ENCODE measurements around the gene SBNO1.

DNA sequence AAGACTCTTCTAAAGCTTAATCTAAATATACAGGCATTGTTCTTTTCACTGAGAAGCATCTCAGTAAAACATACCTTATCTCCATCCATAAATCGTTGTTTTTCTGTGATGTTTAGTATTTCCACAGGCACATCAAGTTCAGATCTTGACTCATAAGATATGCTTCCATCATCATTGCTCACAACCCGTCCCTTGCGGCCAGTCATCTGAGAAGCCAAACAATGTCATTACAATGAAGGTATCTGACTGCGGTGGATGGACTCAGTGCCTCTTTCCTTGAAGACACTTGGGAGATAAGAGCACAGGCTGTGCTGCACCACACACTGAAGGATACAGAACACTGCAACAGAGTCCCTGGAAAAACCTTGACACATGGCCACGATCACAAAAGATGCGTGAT is 44.8 kb downstream of the SBNO1 start:
- TF ChIP-seq, protein P1, sequence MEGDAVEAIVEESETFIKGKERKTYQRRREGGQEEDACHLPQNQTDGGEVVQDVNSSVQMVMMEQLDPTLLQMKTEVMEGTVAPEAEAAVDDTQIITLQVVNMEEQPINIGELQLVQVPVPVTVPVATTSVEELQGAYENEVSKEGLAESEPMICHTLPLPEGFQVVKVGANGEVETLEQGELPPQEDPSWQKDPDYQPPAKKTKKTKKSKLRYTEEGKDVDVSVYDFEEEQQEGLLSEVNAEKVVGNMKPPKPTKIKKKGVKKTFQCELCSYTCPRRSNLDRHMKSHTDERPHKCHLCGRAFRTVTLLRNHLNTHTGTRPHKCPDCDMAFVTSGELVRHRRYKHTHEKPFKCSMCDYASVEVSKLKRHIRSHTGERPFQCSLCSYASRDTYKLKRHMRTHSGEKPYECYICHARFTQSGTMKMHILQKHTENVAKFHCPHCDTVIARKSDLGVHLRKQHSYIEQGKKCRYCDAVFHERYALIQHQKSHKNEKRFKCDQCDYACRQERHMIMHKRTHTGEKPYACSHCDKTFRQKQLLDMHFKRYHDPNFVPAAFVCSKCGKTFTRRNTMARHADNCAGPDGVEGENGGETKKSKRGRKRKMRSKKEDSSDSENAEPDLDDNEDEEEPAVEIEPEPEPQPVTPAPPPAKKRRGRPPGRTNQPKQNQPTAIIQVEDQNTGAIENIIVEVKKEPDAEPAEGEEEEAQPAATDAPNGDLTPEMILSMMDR (IDR thresholded peaks at IDR 0.05) = no peak
- TF ChIP-seq POLR2A (IDR thresholded peaks at IDR 0.05; ENCODE audit: low read depth) (no peak), POLR2AphosphoS5 (IDR thresholded peaks at IDR 0.05) (no peak)
